HL-60/S4 (cell line): ENCODE results near the gene MIPEP.

Source experiments
- in situ Hi-C: fragments of 300-500 bp; cut with MboI; formaldehyde crosslinking; loops from 2 replicates; pipeline ENCODE4 v1.14.3; 2022; ENCODE audit warnings: low sequenced_read_pairs

MIPEP gene

DNA sequence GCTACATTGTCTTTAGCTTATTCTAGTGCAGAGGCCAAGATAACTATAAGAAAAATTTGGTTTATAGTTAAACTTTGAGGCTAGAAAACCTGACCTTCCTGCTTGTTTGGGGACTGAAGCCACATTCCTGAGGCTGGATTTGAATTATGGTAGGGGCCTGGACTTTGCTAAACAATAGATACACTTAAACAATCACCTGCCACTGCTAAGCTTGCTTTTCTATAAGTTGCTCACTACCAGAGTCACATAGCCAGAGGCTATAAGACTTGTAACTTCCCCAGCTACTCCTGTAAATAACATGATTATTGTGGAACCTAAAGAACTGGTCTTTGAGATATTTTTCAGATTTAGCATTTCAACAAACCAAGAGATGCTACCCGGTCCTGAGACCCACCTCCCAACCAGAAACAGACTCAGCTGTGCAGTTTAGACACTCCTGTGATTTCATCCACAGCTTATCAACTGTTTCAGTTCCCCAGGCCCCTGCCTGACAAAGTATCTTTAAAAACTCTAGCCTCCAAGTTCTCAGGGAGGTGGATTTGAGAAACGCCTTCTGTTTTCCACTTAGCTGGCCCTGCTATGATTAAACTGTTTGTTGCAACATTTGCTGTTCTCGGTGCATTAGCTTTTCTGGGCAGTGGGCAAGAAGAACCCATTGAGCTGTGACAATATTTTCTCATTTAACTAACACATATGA lies 77.7 kb downstream of the MIPEP start:
- in situ Hi-C loops = no loop called here

DNA sequence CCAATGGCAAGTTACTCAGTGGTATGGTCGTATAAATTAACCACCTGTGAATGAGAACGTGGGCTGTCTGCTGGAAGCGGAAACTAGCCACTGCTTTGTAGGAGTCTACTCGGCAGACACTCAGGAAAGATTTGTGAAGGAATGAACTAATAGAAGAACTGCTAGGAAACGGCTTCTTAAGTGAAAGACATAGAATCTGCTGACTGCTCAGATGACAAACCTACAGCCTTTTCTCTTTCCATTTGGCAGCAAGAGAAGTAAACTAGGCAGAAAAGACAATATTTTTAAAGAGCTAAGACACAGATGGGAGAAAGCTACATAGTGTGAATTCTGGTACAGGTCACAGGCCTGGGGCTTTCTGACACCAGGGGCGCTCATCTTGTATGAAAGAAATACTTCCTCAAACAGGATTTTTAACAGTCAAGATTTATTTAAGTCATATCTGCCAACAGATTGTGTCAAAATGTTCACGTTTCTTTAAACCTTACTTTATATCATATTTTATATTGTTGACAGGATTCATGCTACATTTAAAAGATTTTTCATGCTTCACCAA lies 78.4 kb downstream of the MIPEP start:
- in situ Hi-C loops = no loop called here

GRCh38 chr13:23808803-23809202 lies 80.4 kb downstream of the MIPEP start:
- in situ Hi-C loops = no loop called here

DNA sequence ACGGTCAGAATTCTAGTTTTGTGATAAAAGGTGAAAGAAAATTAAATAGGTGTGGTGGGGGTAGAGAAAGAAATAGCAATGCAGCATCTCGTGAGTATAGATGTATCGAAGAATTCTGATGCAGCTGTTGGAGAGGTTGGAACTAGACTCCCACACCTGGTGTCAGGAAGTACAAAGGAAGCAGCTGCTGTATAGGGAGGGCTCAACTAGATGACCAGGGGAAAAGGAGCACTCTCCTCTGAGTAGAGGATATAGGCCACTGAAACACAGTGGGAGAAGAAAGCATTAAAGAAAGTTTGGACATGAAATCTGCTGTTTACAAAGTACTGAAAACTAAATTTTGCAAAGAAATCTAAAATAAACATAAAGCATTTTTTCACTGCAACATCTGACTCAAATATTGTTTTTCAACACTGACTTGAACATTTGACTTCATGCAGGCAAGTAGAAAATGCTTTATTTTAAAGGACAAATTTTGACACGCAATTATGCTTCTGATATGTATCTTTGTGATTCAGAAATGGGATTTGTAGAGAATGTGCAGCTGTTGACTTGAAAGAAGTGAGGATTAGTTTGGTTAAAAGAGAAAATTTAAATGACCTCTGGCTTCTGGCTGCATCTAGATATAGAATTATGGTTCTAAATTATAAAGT lies 82.2 kb downstream of the MIPEP start:
- in situ Hi-C loops = no loop called here

- in situ Hi-C loops = no loop called here
Observed at GRCh38 chr13:23805821-23806220, 83.4 kb downstream of the MIPEP start.

GRCh38 chr13:23805122-23805521 lies 84.1 kb downstream of the MIPEP start:
- in situ Hi-C loops = no loop called here

DNA sequence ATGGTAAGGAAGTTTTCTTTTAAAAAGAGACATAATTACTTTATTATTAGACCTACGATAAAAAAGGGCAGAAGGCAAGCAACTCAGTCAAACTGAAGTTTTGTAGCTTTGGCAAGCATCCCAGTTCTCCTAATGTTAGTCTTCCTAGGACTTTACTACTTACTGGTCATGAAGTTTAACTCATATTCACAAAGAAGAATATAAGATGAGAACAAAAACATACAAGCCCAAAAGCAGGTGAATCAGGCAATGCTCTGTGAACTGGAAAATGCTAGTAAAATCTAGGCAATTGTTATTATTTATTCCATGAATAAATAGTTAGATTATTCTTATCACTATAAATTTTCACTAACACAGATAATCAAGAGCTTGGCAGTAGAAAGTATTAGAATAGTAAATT lies 85.0 kb downstream of the MIPEP start:
- in situ Hi-C loops = no loop called here

DNA sequence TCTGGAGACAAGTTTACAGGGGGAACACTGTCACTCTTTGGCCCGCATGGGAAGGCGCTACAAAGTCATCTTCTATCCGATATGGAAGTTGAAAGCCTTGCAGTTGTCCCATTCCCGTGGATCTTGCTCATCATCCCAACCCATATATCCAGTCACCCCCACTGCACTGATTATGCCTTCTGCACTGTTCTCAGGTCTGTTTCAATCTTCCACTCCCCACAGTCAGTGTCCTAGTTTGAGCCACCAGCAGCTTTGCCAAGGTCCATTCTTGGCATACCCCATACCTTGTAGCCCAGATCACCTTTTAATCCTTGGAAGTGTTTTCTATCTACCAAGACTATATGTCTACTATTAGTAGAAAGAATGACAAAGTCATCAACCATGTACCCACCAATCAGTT lies 88.1 kb downstream of the MIPEP start:
- in situ Hi-C loops = no loop called here

DNA sequence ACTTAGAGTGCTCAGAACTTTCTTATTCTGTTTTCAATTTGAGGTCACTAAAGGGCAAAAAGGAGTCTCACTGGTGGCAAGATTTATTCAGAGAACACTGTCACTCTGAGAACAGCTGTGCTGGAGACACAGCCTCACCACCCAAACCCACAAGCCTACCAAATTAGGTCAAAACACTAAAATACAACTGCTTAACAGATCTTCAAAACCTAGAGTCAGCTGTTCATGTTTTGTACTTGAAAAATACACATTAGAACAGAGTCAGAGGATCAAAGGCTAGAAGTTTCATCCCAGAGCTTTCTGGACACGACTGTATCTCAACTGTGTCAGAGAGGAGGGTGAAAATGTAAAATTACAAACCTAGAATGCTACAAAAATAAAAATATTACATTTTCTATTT lies 89.3 kb downstream of the MIPEP start:
- in situ Hi-C loops = no loop called here

- in situ Hi-C loops = no loop called here
Observed at GRCh38 chr13:23797276-23797903, 91.8 kb downstream of the MIPEP start.

DNA sequence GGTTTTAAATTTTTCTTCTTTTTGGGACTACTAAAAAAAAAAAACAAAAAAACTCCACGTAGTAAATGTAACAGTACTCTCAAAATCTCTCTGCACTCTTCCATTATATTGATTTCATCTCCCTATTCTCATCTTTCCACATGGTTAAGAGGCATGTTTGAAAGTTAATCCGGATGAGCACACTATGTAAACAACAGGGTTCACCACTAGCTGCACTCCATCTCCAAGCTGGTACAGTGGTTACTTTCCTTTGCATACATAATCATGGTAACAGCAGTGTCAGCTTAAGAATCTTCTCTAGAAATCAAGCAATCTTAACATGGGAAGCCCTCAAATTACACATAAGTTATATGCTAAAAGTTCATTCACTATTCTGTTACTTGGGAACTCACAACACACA lies 92.6 kb downstream of the MIPEP start:
- in situ Hi-C loops = no loop called here

- in situ Hi-C loops = no loop called here
Observed at GRCh38 chr13:23794267-23795161, 94.7 kb downstream of the MIPEP start.

DNA sequence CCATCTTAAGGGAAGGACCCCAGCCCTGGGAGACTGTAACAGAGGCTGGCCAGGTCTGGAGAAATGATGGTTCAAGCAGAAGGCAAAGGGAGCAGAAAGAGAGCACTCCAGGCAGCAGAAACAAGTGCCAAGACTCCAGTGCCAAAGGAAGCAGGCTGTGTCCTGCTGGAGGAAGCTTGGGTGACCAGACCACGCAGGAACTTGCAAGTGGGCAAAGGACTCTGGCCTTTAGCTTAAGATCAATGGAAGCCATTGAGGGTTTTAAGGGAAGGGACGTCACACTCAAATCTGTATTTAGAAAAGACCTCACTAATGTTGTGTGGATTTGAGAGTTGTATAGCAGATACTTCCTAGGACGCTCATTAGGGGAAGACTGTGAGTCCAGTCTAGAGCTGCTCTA lies 95.5 kb downstream of the MIPEP start:
- in situ Hi-C loops = no loop called here

- in situ Hi-C loops = no loop called here
Observed at GRCh38 chr13:23792680-23793079, 96.5 kb downstream of the MIPEP start.

DNA sequence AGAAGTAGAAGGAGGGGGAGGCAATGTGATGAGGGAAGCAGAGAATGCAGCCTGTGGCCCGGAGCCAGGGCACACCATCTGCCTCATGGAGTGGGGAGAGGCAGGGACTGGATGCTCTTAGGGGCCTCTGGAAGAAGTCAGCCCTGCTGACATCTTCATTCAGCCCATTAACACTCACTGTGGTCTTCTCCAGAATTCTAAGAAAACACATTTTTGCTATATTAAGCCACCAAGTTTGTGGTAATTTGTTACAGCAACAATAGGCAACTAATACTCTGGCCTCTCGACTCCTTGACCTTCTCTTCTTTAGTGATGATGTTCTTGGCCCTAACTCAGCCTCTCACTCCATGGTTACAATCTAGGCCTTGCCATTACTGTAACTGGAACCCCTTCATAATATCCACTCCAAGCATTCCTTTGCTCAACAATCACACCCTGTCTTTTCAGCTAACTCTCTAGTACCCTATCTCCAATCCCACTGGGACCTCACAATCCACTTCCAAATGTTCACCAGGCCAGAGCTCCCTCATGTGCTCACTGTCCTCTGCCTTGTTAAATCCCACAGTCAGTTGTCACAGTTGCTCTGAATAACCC lies 98.5 kb downstream of the MIPEP start:
- in situ Hi-C loops = no loop called here

GRCh38 chr13:23789576-23790346 lies 99.4 kb downstream of the MIPEP start:
- in situ Hi-C loops = no loop called here

- in situ Hi-C loops = no loop called here
Observed at GRCh38 chr13:23788459-23788858, 100.7 kb downstream of the MIPEP start.

DNA sequence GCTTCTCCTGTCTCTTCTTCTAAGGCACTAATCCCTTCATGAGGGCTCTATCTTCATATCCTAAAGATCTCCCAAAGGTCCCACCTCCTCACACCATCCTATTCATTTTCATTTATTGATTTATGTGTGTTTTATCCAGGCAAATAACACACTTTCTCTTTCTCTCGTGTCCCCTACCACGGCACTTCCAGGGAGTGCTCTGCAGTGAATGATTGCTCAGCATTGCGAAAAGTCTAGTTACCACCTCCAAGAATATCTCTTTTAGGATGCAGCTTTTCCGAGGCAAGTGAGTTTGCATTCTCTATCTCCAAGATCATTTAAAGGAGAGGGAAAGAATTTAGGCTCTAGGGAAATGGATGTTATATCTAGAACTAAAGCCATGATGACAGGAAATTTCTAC lies 101.7 kb downstream of the MIPEP start:
- in situ Hi-C loops = no loop called here

GRCh38 chr13:23786607-23787006 lies 102.6 kb downstream of the MIPEP start:
- in situ Hi-C loops = no loop called here

- in situ Hi-C loops = no loop called here
Observed at GRCh38 chr13:23778879-23779278, 110.3 kb downstream of the MIPEP start.
